ENCODE measurements around the gene ACTN1. TPM values are rescaled to one million over a fixed set of nuclear protein-coding genes. Genes with fewer than 3 reads are reported as not detected.
"Not testable (repeated sequence)": the region's sequence is repeated elsewhere in the genome, so short reads cannot be mapped to it uniquely, and the experiment has no call there.

The ACTN1 gene
- total RNA-seq, 4 donors from 2014 or later: 76.8 to 117 (median 94.0) TPM

GRCh38 chr14:68977180-68977717 is 1.9 kb downstream of the ACTN1 start:
- H3K27me3 ChIP-seq: no peaks in the 10 kb centered on the region
- H3K36me3 ChIP-seq: no peaks in the 10 kb centered on the region
- peaks cover 55% of the 10 kb centered on the region for H3K4me1 ChIP-seq
- H3K9me3 ChIP-seq: no peaks in the 10 kb centered on the region
- WGBS: 30% methylated on average over 8 of the region's 8 CpGs
- TF ChIP-seq EP300 (IDR thresholded peaks at IDR 0.05): no peak
- no peak for TF ChIP-seq POLR2A (IDR thresholded peaks at IDR 0.05)
- no peak for TF ChIP-seq POLR2AphosphoS5 (IDR thresholded peaks at IDR 0.05)
- TF ChIP-seq CTCF (IDR thresholded peaks at IDR 0.05): no peak
- no peak for DNase-seq (ENCODE audit: low spot score in 2 of 2)
- H3K4me3 ChIP-seq: peak overlapping the region; percentile 74
- H3K27ac ChIP-seq: peak overlapping the region; percentile 92

- DNase-seq (ENCODE audit: low spot score in 2 of 2): peak in 1 of 2 donors; percentile 87
- peaks cover 55% of the 10 kb centered on the region for H3K4me1 ChIP-seq
- no peaks in the 10 kb centered on the region for H3K36me3 ChIP-seq
- no peaks in the 10 kb centered on the region for H3K27me3 ChIP-seq
- TF ChIP-seq POLR2A (IDR thresholded peaks at IDR 0.05): no peak
- TF ChIP-seq POLR2AphosphoS5 (IDR thresholded peaks at IDR 0.05): peak in 1 of 3 donors; percentile 49
- H3K27ac ChIP-seq: peak overlapping the region; percentile 92
- WGBS: 48% methylated on average over 13 of the region's 13 CpGs
- H3K9me3 ChIP-seq: no peaks in the 10 kb centered on the region
- H3K4me3 ChIP-seq: peak overlapping the region; percentile 74
These were observed 2.7 kb downstream of the ACTN1 start for GRCh38 chr14:68976160-68977067.

GRCh38 chr14:68975667-68976066 is 3.4 kb downstream of the ACTN1 start:
- Histone ChIP-seq H3K27ac (peak overlapping the region; percentile 92), H3K36me3 (no peaks in the 10 kb centered on the region), H3K4me3 (peak overlapping the region; percentile 16), H3K4me1 (peaks cover 59% of the 10 kb centered on the region), H3K27me3 (no peaks in the 10 kb centered on the region), H3K9me3 (no peaks in the 10 kb centered on the region)
- no peak for TF ChIP-seq POLR2A (IDR thresholded peaks at IDR 0.05)
- TF ChIP-seq POLR2AphosphoS5 (IDR thresholded peaks at IDR 0.05): no peak
- no peak for TF ChIP-seq EP300 (IDR thresholded peaks at IDR 0.05)
- TF ChIP-seq CTCF (IDR thresholded peaks at IDR 0.05): no peak
- no peak for DNase-seq (ENCODE audit: low spot score in 2 of 2)
- 42% methylated on average over 7 of the region's 7 CpGs for WGBS

- H3K4me1 ChIP-seq: peaks cover 61% of the 10 kb centered on the region
- H3K27me3 ChIP-seq: no peaks in the 10 kb centered on the region
- peak overlapping the region; percentile 92 for H3K27ac ChIP-seq
- DNase-seq (ENCODE audit: low spot score in 2 of 2): no peak
- no peaks in the 10 kb centered on the region for H3K36me3 ChIP-seq
- no peak for TF ChIP-seq POLR2A (IDR thresholded peaks at IDR 0.05)
- no peak for TF ChIP-seq CTCF (IDR thresholded peaks at IDR 0.05)
- TF ChIP-seq POLR2AphosphoS5 (IDR thresholded peaks at IDR 0.05): no peak
- no peaks in the 10 kb centered on the region for H3K9me3 ChIP-seq
- WGBS: 56% methylated on average over 6 of the region's 6 CpGs
- H3K4me3 ChIP-seq: no peak overlapping the region
These were observed 4.2 kb downstream of the ACTN1 start for GRCh38 chr14:68974759-68975347.

GRCh38 chr14:68973639-68974038 is 5.5 kb downstream of the ACTN1 start:
- no peaks in the 10 kb centered on the region for H3K36me3 ChIP-seq
- no peak overlapping the region for H3K4me3 ChIP-seq
- no peak overlapping the region for H3K27ac ChIP-seq
- H3K9me3 ChIP-seq: no peaks in the 10 kb centered on the region
- 76% methylated on average over 3 of the region's 5 CpGs for WGBS
- H3K4me1 ChIP-seq: peaks cover 66% of the 10 kb centered on the region
- H3K27me3 ChIP-seq: no peaks in the 10 kb centered on the region
- DNase-seq (ENCODE audit: low spot score in 2 of 2): no peak
- no peak for TF ChIP-seq CTCF (IDR thresholded peaks at IDR 0.05)
- no peak for TF ChIP-seq POLR2AphosphoS5 (IDR thresholded peaks at IDR 0.05)
- TF ChIP-seq EP300 (IDR thresholded peaks at IDR 0.05): no peak
- no peak for TF ChIP-seq POLR2A (IDR thresholded peaks at IDR 0.05)

- H3K27ac ChIP-seq: not testable (repeated sequence)
These were observed 5.9 kb downstream of the ACTN1 start for GRCh38 chr14:68973219-68973565.

More at GRCh38 chr14:68973219-68973565, 5.9 kb downstream of the ACTN1 start:
- not testable (repeated sequence) for H3K4me3 ChIP-seq; H3K27me3 ChIP-seq; H3K9me3 ChIP-seq; H3K36me3 ChIP-seq; DNase-seq (ENCODE audit: low spot score in 2 of 2)
- 83% methylated on average over 6 of the region's 6 CpGs for WGBS
- peaks cover 68% of the 10 kb centered on the region for H3K4me1 ChIP-seq

All from suprapubic skin (tissue), 4 donors.